Measurements from ENCODE around the gene HECA. TPM values are rescaled to one million over a fixed set of nuclear protein-coding genes. Genes with fewer than 3 reads are reported as not detected.

Gene HECA
- total RNA-seq, 1 donor = 29.9 TPM

- no peak overlapping the region for H3K4me3 ChIP-seq (ENCODE audit: low read depth, low read length)
- TF ChIP-seq, protein P1, sequence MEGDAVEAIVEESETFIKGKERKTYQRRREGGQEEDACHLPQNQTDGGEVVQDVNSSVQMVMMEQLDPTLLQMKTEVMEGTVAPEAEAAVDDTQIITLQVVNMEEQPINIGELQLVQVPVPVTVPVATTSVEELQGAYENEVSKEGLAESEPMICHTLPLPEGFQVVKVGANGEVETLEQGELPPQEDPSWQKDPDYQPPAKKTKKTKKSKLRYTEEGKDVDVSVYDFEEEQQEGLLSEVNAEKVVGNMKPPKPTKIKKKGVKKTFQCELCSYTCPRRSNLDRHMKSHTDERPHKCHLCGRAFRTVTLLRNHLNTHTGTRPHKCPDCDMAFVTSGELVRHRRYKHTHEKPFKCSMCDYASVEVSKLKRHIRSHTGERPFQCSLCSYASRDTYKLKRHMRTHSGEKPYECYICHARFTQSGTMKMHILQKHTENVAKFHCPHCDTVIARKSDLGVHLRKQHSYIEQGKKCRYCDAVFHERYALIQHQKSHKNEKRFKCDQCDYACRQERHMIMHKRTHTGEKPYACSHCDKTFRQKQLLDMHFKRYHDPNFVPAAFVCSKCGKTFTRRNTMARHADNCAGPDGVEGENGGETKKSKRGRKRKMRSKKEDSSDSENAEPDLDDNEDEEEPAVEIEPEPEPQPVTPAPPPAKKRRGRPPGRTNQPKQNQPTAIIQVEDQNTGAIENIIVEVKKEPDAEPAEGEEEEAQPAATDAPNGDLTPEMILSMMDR (IDR thresholded peaks at IDR 0.05; ENCODE audit: insufficient read depth, low read length) = no peak
- no peak for DNase-seq (ENCODE audit: low read depth)
These were observed 16.7 kb downstream of the HECA start for GRCh38 chr6:139151425-139152087.

GRCh38 chr6:139152088-139152891, 17.4 kb downstream of the HECA start:
- no peak overlapping the region for H3K4me3 ChIP-seq (ENCODE audit: low read depth, low read length)
- TF ChIP-seq, protein P1 (IDR thresholded peaks at IDR 0.05; ENCODE audit: insufficient read depth, low read length) = no peak
- no peak for DNase-seq (ENCODE audit: low read depth)

DNA sequence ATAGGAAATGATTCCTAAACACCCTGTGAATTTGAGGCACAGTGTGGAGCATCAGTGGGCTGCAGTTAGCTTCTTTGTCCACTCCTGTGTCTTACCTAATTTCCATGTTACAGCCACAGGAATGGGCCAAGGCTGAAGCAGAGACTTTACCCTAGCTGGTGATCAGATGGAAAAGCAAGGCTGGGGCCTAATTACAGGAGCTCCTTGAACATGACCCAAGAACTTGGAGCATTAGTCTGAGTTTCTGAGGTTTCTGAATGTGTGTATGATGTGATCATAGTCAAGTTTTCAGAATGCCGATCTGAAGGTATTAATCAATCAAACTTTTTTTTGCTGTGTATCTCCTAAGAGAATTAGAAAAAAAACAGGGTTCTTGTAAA, 18.0 kb downstream of the HECA start:
- DNase-seq (ENCODE audit: low read depth) = peak; percentile 31
- TF ChIP-seq, protein P1 (IDR thresholded peaks at IDR 0.05; ENCODE audit: insufficient read depth, low read length) = no peak
- no peak overlapping the region for H3K4me3 ChIP-seq (ENCODE audit: low read depth, low read length)

DNA sequence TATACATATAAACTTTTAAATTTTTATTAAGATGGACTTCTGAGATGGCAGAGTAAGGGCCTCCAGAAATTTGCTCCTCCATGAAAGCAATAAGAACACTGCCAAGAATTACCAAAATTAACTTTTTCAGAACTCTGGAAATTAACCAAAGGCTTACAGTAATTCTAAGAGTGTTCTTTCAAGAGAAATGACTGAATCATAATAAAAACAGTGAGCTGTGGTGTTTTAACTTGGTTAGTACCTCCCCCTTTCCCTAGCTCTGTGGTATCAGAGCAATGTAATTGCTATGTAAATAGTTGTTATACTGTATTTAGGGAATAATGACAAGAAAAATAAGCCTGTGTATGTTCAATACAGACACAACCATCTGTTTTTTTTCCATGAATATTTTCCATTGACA, 19.0 kb downstream of the HECA start:
- DNase-seq (ENCODE audit: low read depth) = peak; percentile 63
- TF ChIP-seq, protein P1 (IDR thresholded peaks at IDR 0.05; ENCODE audit: insufficient read depth, low read length) = no peak
- H3K4me3 ChIP-seq (ENCODE audit: low read depth, low read length) = no peak overlapping the region

DNA sequence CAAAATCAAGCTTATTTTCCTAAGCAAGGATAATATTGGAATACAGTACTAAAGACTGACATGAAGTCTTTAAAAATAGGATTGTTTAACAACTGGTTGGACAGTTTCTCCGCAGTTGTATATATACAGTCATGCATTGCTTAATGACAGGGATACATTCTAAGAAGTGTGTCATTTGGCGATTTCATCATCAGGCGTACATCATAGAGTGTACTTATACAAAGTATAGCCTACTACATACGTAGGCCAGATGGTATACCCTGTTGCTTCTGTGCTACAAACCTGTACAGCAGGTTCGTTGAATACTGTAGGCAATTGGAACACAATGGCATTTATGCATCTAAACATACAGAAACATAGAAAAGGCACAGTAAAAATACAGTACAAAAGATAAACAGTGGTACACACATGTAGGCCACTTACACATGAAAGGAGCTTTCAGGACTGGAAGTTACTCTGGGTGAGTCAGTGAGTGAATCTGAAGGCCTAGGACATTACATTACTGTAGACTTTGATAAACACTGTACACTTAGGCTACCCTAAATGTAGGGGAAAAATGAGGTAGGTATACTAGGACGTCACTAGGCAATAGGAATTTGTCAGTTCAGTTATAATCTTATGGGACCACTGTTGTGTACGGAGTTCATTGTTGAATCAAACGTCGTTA, 20.1 kb downstream of the HECA start:
- DNase-seq (ENCODE audit: low read depth) = no peak
- H3K4me3 ChIP-seq (ENCODE audit: low read depth, low read length) = no peak overlapping the region
- TF ChIP-seq, protein P1 (IDR thresholded peaks at IDR 0.05; ENCODE audit: insufficient read depth, low read length) = no peak

GRCh38 chr6:139156102-139156501, 21.2 kb downstream of the HECA start:
- TF ChIP-seq, protein P1 (IDR thresholded peaks at IDR 0.05; ENCODE audit: insufficient read depth, low read length) = no peak
- no peak overlapping the region for H3K4me3 ChIP-seq (ENCODE audit: low read depth, low read length)
- DNase-seq (ENCODE audit: low read depth) = no peak
